Ovary (tissue), 3 donors: Measurements from ENCODE around the gene ZNF524.

ENCODE experiments used
- CTCF ChIP-seq, 3 donors: fragments of 450-650 bp in 2 of 3; fragments of 200-600 bp in 1 of 3; IDR thresholded peaks; one replicate each; pipeline versions ENCODE4 v1.5.1 to v1.8.0; 2016 to 2022; ENCODE audit warnings: antibody characterized with exemption in 3 of 3, mild to moderate bottlenecking in 1 of 3
- EP300 ChIP-seq: sonication (generic); formaldehyde crosslinking; IDR thresholded peaks from one replicate; pipeline ENCODE4 v1.6.1; 2017; ENCODE audit warnings: antibody characterized with exemption
- POLR2A ChIP-seq: fragments of 450-650 bp; IDR thresholded peaks from one replicate; pipeline ENCODE4 v1.6.1; 2017; ENCODE audit warnings: antibody characterized with exemption, mild to moderate bottlenecking, moderate library complexity
- donor health status: DM: no; HTN: no; CAD: no.

DNA sequence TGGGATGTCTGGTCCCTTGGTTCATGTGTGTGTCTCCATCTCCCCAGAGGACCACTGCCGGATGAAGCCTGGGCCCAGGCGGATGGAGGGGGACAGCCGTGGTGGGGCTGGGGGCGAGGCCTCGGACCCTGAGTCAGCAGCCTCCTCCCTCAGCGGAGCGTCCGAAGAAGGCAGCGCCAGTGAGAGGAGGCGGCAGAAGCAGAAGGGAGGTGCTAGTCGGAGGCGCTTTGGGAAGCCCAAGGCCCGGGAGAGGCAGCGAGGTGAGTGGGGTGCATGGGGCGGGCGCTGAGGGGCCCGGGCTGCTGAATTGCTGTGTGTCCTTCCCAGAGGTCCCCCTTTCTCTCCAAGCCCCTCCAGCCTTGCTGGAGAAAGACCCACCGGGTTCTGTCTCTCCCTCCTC, 51.1 kb downstream of the ZNF524 start:
- TF ChIP-seq CTCF (IDR thresholded peaks at IDR 0.05) (no peak), POLR2A (no peak), EP300 (no peak)
